ENCODE data around the gene SPDYC.

Gene SPDYC, protein sequence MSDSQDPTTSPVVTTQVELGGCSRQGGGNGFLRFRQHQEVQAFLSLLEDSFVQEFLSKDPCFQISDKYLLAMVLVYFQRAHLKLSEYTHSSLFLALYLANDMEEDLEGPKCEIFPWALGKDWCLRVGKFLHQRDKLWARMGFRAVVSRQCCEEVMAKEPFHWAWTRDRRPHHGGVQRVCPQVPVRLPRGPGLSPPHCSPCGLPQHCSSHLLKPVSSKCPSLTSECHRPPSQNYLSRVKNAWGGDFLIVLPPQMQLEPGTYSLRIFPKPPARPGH

DNA sequence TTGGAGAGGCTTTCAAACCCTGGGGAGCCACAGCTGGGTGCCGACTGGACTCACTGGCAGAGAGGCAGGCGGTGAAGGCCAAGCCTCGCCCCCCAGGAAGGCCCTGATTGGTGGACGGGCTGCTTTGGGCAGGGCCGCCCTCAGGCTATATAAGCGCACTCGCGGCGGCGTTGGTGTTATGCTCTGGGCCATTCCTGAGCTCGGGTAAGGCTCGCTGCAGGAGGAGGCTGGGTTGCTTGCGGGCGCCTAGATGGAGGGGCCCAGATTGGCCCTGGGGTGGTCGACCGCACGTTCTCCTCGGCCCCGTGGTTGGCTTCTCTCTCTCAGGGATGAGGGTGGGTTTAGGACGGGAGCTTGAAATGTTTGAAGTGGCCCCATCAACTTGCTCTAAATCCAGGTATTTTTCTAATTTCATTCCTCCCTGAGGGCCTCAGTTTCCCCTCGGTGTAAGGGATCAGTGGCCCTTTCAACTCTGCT is at the start of gene SPDYC:
Gene SPDYC, plus strand, starts transcription at position 176 of the 477 bp plus-strand sequence. CDS start 1,125 bp downstream, outside the sequence.
- DNase-seq (ENCODE audit: insufficient read length, low spot score) (no peak), FAIRE-seq (no peak)

GRCh38 chr11:65120831-65121230 is 49.2 kb upstream of the SPDYC start:
- DNase-seq (ENCODE audit: insufficient read length, low spot score) (no peak), FAIRE-seq (no peak)

DNA sequence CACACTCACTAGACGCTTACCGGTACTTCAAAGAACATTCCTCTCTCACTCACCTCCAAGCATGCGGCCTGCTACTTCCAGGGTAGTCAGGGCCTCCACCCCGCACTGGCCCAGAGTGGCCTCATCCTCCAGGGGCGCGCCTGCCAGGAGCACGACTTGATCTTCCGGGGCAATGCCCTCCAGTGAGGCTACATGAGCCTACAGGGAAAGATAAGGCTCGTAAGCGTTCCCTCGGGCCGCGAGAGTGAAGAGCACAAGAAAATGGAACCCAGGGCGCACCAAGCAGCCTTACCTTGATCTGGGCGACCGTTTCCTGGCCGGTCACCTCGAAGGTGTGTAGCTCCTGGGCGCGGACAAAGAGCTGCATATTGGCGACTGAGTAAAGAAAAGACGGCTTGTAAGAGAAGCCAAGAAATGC is 48.6 kb upstream of the SPDYC start:
- no peak for FAIRE-seq
- no peak for DNase-seq (ENCODE audit: insufficient read length, low spot score)

- FAIRE-seq: peak; percentile 97
Observed at GRCh38 chr11:65121865-65122696, 48.0 kb upstream of the SPDYC start, which contains the start of the genes FAU and MRPL49. Gene FAU (minus strand): TSS chr11:65122134. CDS start chr11:65121813, 321 bp downstream. Gene MRPL49 (plus strand): TSS chr11:65122321. CDS start chr11:65122347, 26 bp downstream.

DNA sequence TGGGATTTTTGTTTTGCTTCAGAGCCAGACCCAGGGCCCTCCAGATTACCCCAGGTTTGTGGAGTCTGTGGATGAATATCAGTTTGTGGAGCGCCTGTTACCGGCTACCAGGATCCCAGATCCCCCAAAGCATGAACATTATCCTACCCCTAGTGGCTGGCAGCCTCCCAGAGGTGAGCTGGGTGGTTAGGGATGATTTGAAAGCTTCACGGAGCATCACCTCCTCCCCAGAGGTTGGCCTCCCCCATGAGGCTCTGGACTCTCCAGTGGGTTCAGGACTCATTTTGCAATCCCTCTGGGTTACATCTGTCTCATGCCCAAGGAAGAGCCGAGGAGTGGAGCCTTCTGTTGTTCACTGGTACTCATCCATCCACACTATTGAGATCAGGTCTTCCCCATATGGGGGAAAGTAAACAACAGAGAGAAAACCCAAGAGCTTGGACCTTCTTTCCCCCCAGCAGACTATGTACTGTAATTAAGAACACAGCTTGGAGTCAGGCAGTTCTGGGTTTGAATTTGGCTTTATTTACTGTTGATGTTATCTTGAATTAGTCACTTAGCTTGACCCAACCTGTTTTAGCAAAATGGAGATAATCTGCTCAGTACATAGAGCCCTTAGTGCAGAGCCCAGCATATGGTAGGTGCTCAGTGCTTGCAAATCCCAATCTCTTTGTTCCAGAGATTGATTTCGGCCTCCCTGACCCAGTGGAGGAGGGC is 45.4 kb upstream of the SPDYC start:
- FAIRE-seq (no peak), DNase-seq (ENCODE audit: insufficient read length, low spot score) (no peak)

More at GRCh38 chr11:65121865-65122696, 48.0 kb upstream of the SPDYC start, which contains the start of the genes FAU and MRPL49:
- peak; percentile 96 for DNase-seq (ENCODE audit: insufficient read length, low spot score)

GRCh38 chr11:65125197-65126056 is 44.6 kb upstream of the SPDYC start:
- DNase-seq (ENCODE audit: insufficient read length, low spot score): no peak
- no peak for FAIRE-seq

DNA sequence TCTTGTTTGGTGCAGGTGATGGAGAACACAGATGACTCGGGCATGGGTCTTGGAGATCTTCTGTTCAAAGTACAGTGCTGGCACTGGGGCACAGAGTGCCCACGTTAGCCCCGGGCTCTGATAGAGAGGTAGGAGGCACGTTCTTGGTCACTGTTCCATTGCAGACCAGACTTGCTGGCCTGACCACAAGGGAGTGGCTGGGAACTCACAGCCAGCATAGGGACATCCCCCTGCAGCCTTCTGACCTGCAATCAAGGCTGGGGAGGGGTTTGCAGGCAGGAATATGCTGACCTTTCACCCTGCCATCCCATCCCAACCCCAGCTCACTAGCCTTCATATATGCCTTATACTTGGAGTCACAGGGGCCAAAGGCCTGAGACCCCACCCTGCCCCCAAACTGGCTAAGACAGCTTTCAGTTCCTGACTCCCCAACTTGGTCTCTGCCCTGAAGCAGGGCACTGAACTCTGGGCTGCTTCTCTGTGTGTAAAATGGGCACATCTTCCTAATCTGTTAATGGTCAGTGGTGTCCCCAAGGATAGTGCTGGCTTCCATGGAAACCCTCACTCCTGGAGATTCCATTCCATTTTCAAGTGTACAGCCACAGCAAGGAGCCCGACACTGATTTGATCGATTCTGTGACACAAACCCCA is 43.3 kb upstream of the SPDYC start:
- no peak for FAIRE-seq
- no peak for DNase-seq (ENCODE audit: insufficient read length, low spot score)

- DNase-seq (ENCODE audit: insufficient read length, low spot score) (no peak), FAIRE-seq (no peak)
Observed at GRCh38 chr11:65127473-65128181, 42.4 kb upstream of the SPDYC start.

DNA sequence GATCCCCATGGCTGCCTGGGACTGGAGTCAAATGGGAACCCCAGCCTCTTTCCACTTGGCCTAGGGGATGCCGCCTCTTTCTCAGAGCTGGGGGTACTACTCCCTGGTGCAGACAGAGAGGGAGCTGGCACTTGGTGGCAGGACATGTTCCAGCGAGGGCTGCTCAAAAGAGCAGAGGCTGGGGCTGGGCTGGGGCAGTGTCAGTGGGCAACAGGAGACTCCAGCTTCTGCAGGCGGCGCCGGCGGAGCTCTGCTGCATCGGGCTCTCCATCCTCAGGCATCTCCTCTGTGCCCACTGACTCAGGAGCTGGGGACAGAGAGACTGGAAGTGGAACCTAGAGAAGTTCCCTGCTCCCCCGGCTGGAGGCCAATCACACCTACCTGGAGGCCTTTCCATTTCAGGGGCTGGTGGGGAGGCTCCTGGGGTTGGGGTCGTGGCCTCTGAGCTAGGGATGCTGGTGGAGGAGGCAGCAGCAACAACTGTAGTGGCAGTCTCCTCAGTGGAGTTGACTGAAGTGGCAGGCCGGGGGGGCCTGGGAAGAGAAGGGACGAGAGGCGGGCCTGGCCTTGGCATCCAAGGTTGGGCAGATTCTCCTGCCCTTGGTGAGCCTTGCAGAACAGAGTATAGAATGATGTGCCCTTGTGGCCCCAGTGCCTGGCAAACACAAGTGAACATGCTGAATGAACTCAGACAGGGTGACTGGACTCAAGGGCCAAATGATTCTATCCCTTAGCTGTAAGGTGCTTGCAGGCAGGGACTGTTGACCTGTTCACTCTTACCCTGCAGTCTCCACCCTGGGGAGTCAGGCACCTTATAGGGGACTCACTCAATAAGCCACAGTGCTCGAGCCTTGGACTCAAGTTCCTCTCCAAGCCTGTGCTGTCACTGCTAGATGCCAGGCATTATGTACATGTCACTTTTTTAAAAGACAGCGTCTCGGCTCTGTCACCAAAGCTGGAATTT is 41.6 kb upstream of the SPDYC start:
- DNase-seq (ENCODE audit: insufficient read length, low spot score) (no peak), FAIRE-seq (no peak)

GRCh38 chr11:65129649-65130441 is 40.2 kb upstream of the SPDYC start:
- no peak for FAIRE-seq
- DNase-seq (ENCODE audit: insufficient read length, low spot score): no peak

DNA sequence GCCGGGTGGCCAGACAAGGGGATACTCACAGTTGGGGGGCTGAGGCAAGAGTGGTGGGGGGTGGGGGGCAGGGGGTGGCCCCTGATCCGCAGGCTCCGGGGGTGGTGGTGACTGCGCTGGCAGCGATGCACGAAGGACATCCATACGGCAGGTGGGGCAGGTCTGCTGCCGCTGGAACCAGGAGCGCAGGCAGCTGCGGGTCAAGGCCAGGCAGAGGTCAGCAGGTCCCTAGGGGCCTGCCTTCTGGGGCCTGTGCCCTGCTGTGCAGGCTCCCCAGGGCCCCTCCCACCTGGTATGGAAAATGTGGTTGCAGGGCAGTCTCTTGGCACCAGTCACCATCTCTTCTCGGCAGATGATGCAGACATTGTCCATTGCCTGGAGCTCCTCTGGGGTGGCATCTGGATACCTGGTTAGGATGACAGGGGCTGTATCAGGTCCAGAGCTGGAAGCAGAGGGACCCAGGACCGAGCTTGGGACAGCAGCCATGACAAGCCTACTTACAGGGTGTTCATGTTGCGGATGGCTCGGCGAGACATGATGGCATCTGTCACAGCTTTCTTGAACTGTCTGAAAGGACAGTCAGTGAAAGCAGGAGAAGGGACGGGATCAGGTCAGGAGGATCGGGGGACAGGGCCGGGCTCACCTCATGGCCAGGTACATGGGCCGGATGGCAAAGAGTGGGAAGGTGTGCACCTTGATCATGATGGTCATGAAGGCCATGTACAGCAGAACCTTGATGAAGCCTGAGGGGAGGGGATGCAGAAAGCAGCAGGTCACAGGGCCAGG is 39.2 kb upstream of the SPDYC start:
- FAIRE-seq: no peak
- DNase-seq (ENCODE audit: insufficient read length, low spot score): no peak

GRCh38 chr11:65131417-65131776 is 38.6 kb upstream of the SPDYC start:
- FAIRE-seq: no peak
- no peak for DNase-seq (ENCODE audit: insufficient read length, low spot score)

- no peak for DNase-seq (ENCODE audit: insufficient read length, low spot score)
- no peak for FAIRE-seq
Observed at GRCh38 chr11:65131895-65132237, 38.2 kb upstream of the SPDYC start.

DNA sequence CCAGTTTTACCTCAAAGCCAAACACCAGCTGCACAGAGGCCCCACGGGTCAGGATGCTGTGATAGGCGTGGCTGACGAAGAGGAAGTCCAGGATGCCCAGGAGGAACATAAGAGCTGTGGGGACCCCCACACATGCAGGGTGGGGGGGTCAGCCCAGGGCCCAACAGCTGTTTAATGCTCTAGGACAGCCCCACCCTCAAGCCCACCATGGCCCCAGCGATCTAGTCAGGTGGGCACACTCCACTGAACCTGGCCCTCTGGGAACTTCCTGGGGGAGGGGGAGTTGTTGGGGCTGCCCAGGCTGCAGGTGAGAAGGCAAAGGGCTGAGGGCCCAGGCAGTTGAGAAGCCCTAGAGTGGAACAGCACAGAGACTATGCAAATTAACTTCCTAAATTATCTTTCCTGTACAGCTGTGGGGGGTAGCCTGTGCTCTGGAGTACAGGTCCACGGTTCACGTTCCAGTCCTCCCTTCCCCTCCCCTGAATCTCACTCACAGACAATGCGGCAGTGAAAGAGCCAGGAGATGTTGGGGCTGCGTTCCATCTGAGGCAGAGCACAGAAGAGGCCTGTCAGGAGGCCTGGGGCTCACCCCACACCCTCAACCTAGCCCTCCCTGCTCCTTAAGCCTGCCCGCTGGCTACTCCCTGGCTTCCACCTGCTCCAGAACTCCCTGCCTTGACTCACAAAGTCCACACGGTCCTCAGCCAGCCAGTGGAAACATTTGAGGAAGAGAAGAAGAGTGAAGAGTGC is 37.6 kb upstream of the SPDYC start:
- no peak for DNase-seq (ENCODE audit: insufficient read length, low spot score)
- FAIRE-seq: no peak

- no peak for DNase-seq (ENCODE audit: insufficient read length, low spot score)
- FAIRE-seq: no peak
Observed at GRCh38 chr11:65132988-65133700, 36.9 kb upstream of the SPDYC start.
